ENCODE results near the gene GLS. TPM values are rescaled to one million over a fixed set of nuclear protein-coding genes. Genes with fewer than 3 reads are reported as not detected.
A peak's percentile ranks its signal among the peaks of the same experiment; 100 is the strongest.

GLS gene
- total and polyA plus RNA-seq, 9 of the 15 experiments (the other 6 are each of a cell fraction or from before 2014, with no cell fraction given), result 13.7 to 77.5 (median 48.2) TPM

DNA sequence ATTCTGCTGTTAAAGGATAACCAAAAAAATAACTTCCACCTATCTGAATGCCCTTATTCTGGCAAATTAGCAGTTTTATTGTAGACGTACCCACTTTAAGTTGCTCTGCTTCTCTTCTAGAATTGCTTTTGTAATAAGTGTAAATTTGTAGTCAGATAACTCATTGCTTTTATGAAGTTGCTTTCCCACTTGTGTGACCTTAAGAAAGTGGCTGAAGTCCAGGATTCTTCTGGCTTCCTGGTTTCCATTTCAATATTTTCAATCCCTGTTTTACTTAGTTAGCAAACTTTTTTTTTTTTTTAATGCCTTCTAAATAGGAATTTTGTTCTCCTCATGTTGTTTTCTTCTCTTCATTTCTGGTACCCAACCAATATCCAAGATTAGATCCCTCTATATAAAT is 59.8 kb downstream of the GLS start (continued):
- TF ChIP-seq, protein P1, sequence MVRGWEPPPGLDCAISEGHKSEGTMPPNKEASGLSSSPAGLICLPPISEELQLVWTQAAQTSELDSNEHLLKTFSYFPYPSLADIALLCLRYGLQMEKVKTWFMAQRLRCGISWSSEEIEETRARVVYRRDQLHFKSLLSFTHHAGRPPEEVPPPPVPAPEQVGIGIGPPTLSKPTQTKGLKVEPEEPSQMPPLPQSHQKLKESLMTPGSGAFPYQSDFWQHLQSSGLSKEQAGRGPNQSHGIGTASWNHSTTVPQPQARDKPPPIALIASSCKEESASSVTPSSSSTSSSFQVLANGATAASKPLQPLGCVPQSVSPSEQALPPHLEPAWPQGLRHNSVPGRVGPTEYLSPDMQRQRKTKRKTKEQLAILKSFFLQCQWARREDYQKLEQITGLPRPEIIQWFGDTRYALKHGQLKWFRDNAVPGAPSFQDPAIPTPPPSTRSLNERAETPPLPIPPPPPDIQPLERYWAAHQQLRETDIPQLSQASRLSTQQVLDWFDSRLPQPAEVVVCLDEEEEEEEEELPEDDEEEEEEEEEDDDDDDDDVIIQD (CRISPR knock-in tag; IDR thresholded peaks at IDR 0.05), result no peak
- TF ChIP-seq, protein P2, sequence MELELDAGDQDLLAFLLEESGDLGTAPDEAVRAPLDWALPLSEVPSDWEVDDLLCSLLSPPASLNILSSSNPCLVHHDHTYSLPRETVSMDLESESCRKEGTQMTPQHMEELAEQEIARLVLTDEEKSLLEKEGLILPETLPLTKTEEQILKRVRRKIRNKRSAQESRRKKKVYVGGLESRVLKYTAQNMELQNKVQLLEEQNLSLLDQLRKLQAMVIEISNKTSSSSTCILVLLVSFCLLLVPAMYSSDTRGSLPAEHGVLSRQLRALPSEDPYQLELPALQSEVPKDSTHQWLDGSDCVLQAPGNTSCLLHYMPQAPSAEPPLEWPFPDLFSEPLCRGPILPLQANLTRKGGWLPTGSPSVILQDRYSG (tag; conservative IDR thresholded peaks at IDR 0.05; ENCODE audit: low read depth), result no peak
- no peak for TF ChIP-seq HNRNPH1 (optimal IDR thresholded peaks at IDR 0.05; ENCODE audit: low read depth, low read length)
- no peak for TF ChIP-seq CBX8 (IDR thresholded peaks at IDR 0.05; ENCODE audit: borderline replicate concordance, extremely low read depth, low read depth, low read length, poor library complexity, severe bottlenecking)
- no peak for TF ChIP-seq ARNT (IDR thresholded peaks at IDR 0.05)
- TF ChIP-seq POU5F1 (IDR thresholded peaks at IDR 0.05; ENCODE audit: borderline replicate concordance, low read depth, low read length, partially characterized antibody), result no peak

DNA sequence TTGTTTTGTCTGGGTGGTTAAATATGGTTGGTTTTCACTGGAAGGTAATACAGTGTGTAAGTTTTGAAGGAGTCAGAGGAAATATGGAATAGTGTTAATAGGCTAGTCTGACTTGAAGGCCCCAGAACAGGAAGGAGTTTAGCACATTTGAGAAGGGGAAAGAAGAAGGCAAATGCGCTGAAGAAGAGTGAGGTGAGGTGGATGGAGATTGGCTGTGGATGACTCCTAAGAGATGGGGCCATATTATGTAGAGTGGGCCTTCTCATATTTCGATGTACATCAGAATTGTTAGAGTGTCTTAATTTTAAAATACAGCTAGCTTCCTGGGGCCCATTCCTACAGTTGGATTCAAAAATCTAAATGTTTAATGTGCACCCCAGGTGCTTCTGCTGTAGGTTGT is 61.0 kb downstream of the GLS start:
- FAIRE-seq (no peak), DNase-seq (ENCODE audit: extremely low read depth in 1 of 4, low spot score in 3 of 4) (no peak), ATAC-seq (peak; percentile 79)
- Histone ChIP-seq H3K79me2 (ENCODE audit: control insufficient read depth, insufficient read depth, low read length) (no peaks in the 10 kb centered on the region), H3K9ac (ENCODE audit: insufficient read depth in 1 of 2, low read depth in 2 of 2, low read length in 2 of 2) (no peak overlapping the region), H2AFZ (ENCODE audit: low read depth, low read length) (no peak overlapping the region), H3K27ac (ENCODE audit: extremely low read depth, low read depth, low read length) (no peak overlapping the region), H3K4me1 (replicated peaks in 1 of 2; ENCODE audit: control insufficient read depth in 2 of 2, insufficient read depth in 2 of 2, low read length in 2 of 2) (no peaks in the 10 kb centered on the region; a peak in 1 of 5 replicates), H3K9me3 (replicated peaks; ENCODE audit: control insufficient read depth, insufficient read depth, low read depth, low read length) (no peaks in the 10 kb centered on the region), H3K27me3 (ENCODE audit: control insufficient read depth in 2 of 2, insufficient read depth in 2 of 2, low read length in 2 of 2) (no peaks in the 10 kb centered on the region), H3K4me3 (no peak overlapping the region), H3K36me3 (ENCODE audit: control insufficient read depth, insufficient read depth, low read length) (no peaks in the 10 kb centered on the region), H4K20me1 (replicated peaks; ENCODE audit: control insufficient read depth, insufficient read depth, low read length) (no peaks in the 10 kb centered on the region), H3K9me1 (ENCODE audit: control insufficient read depth, insufficient read depth, low read length) (no peaks in the 10 kb centered on the region), H3K4me2 (ENCODE audit: insufficient read depth, low read length) (no peak overlapping the region)
- CTCF ChIA-PET (ENCODE audit: low intra/inter-chr PET ratio), result interaction anchor here (0.5 kb wide), 1 partner anchor 425 kb away, joined by 3 read pairs; no protein-coding TSS in a partner anchor
- in situ Hi-C loops (cut with MboI) (no loop called here), intact Hi-C loops (cut with micrococcal nuclease) (loop anchor here (10.0 kb wide), 1 partner anchor 97 kb away; no protein-coding TSS in a partner anchor)
- WGBS (ENCODE audit: insufficient coverage, low coverage, missing lambda C conversion rate), result 92% methylated on average over 1 of the region's 2 CpGs
- POLR2A ChIA-PET, result no interaction called here
- TF ChIP-seq LEF1 (IDR thresholded peaks at IDR 0.05) (no peak), POLR2A (conservative IDR thresholded peaks at IDR 0.05) (0 out of 2 replicates have a peak, but pooled peaks have one; percentile 15)
- BruUV-seq (replicated peaks), result no TSS peak

All from K562 (cell line).